HPDE6-E6E7 (cell line): ENCODE data around the gene PRKCZ.
"Not testable (repeated sequence)": the region's sequence is repeated elsewhere in the genome, so short reads cannot be mapped to it uniquely, and the experiment has no call there.

ENCODE experiments used
- DNase-seq: peaks from one replicate; pipeline ENCODE4 v3.0.0; 2011; ENCODE audit warnings: missing footprints; ENCODE audit errors: extremely low spot score

PRKCZ gene

DNA sequence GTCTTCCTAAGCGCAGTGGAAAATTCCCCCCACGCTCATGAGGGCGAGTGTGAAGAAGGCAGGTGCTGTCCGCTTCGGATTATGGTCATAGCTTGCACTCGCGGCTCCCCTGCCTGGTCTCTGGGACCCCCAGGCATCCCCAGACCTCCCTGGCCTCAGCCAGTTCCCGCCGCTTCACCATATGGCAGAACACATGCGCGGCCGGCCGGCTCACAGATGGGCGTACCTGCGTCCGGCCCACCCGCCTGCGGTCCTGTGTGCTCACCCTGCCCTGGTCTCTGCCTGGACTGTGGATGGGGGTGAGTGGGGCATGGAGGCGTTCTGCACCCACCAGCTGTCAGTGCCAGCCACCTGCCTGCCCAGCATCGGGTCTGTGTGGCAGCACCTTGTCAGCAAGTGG lies 34.1 kb downstream of the PRKCZ start:
- no peak for DNase-seq

DNA sequence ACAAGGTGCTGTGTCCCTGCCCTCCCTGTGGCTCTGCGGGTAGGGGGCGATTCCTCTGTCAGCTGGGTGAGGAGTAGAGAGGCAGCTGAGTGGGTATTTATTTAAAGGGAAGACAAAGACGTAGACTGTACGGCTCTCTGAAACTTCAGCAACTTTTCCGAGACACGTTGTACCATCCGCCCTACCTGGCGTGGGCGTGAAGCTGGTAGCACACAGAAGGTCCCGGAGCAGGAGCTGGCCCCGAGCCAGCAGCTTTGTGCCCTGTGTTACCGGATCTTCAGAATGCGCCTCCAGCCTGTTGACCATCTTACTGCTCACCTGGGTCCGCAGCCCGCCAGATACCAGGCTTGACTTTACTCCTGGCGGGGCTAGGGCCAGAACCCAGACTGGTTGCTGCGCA lies 34.9 kb downstream of the PRKCZ start:
- DNase-seq = no peak

DNA sequence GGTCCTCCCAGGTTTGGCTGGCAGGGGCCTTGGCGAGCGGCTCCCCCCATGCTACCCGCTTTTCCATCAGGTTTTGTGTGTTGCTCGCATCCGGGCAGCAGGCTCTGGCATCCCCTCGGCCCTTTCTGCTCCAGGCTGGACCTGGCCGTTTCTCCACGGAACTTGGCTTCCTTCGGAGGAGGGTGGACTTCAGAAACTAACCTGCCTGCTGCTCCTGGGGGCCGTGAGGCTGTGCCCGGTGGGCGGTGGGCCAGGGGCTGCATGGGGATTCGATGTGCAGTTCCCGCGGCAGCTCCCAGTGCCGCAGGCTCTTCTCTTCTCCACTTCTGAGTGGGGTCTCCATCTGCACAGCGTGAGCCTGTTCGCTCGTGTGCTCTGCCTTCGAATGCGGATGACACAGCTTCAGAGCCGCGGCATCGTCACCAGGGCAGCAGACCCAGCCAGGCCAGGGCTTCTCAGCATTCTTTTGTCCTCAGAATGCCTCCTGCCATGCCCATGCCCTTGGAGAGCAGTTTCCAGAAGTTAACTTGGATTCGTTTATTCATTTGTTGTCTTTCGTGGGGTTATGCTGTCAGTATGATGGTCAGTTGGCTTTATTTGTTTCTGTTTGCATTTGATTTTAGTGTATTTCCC lies 36.4 kb downstream of the PRKCZ start:
- no peak for DNase-seq

DNA sequence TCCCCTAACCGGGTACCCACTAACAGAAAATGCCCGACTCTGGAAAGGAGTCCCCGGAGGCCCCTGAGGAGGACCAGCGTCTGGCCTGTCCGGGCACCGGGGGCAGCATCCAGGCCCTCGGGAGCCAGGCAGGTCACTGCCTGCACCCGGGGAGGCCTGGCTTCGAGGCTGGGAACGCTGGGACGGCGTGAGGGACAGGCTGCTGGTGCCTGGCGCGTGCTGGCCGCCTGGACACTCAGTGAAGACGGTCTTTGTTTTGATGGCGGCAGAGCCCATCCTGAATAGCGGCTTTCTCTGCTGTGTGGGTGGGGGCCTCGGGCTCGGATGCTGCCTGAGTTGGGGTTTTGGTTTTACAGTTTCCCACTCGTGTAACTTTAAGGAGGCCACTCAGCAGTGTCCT lies 37.6 kb downstream of the PRKCZ start:
- DNase-seq = no peak

DNA sequence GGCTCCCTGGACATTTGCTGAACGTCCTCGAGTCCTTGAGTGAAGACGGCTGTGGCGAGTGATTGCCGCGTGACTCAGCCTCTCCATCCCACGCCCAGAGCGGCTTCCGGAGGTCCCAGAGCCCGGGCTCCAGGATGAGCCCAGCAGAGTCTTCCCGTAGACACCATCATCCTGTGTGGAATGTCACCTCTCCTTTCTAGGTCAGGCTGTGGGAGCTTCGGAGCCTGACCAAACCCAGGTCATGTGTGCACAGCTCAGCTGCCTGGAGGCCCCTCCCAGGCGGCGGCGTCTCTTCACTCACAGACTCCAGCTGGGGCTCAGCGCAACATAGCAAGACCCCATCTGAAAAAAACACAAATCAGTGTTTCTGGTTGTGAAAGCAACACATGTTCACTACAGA lies 38.2 kb downstream of the PRKCZ start:
- no peak for DNase-seq

DNA sequence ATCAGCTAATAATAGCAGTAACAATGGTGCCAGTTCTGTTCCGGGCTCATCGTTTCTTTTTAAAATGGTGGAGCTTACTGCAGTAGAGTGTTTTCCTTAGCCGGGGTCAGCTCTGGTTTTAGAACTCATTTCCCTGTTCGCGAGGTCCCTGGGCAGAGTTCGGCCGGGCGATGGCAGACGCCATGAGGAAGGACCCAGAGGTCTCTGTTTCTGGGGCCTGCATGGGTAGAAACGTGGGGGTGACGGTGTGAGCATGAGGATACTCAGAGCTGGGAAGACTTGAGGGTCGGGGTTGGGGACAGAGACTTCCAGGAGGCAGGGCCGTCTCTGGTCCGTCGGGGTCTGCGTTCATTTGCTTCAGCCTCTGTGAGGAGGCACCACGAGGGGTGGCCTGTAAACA lies 38.8 kb downstream of the PRKCZ start:
- DNase-seq = no peak

DNA sequence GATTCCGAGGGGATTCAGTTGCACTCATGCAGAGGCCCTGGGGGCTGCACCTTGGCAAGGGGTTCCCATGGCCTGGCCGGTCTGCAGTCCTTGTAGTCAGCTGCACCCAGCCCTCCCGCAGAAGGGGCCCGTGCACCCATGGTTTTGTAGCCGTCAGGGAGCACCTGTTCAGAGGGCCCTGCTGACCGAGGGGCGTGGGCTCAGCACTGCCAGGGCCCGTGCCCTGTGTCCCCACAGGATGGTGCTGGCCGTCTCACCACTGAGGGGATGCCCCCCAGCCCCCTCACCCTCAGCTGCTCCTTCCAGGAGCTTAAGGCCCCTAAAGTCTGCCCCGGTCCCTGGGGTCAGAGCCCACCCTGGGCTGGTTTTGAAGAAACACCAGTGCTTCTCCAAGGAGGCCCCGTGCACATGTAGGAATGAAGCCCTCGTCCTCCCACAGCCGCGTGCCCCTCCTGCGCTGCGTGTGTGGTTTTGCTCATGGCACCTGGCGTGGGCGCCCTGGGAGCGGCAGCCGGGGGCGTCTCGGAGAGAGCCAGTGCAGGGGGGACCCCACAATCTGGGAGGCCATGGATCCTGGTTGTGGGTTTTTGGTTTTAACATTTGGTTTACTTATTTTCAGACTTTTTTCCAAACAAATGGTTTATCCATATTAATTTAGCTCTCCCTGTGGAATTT lies 40.1 kb downstream of the PRKCZ start:
- no peak for DNase-seq

DNA sequence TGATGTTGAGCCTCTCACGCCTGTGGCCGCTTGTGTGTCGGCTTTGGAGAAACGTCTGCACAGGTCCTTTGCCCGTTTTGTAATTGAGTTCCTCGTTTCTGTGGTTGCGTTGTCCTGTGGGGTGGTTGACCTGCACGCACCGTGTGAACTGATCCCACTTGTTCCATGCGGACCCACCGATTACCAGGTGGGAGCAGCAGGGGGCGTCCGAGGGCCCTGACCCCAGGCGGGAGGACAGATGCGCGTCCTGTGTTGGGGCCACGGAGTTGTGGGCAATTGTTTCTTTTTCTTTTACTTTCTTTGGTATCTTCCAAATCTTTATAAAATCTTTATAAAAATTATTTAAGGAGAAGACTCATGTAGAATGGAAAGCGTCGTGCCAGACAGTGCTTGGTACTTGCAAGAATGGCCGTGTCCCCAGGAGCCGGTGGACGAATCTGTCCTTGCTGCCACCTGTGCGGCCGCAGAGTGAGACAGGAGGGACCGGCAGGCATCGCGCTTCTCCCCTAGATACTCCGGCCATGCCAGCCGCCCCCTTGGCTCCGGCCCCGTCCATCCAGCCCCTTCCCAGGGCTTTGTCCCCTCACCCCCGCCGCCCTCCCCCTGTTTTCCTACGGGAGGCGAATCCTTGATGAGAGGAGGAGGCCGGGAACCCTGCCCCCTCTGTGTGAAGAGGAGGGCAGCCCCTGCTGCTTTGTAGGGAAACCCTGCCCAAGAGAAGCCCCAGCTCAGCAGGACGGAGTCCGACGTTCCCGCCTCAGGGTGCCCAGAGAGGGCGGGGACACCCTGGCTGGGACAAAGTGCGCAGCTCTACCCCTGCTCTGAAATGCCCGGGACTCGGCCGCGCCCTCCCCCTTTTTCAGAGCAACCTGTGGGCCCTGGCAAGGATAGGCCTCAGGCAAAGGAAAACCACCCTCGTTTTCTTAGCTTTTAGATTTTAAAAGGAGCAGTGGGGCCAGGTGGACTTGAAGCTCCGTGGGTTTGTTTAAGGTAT lies 41.7 kb downstream of the PRKCZ start:
- no peak for DNase-seq

DNA sequence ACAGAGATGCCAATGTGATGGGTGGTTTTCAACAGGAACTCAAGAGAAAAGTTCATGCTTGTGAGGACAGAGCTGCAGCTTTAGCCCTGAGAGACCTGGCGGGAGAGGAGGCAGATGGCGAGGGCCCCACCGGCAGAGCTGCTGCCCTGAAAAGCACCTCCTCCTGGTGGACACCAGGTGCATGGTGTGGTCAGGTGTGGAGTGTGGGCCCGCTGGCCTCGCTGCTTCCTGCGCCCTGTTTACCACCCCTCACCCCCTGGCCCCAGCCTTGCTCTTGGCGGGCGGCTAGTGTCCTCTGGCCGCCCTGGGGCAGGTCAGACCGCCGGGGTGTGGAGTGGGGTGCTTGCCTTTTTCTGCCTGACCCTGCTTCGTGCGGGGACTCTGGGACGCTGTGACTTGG lies 42.8 kb downstream of the PRKCZ start:
- no peak for DNase-seq

DNA sequence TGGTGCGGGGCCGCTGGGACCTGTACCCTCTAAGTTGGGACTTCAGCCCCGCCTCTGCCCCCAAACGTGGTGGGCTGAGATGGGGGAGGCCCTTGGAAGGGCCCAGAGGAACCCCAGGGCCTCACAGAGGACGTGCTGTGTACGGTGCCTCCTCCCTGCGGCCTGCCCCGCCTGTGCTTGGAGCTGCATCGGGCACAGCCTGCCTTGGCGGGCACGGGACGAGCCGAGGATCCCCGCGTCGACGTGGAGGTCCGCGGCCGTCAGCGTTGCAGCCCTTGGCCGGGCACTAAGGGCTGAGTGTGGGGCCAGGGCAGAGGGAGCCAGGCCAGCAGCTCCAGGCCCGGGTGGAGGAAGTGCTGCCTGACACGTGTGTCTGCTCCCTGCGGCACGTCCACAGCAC lies 43.4 kb downstream of the PRKCZ start:
- DNase-seq = no peak

DNA sequence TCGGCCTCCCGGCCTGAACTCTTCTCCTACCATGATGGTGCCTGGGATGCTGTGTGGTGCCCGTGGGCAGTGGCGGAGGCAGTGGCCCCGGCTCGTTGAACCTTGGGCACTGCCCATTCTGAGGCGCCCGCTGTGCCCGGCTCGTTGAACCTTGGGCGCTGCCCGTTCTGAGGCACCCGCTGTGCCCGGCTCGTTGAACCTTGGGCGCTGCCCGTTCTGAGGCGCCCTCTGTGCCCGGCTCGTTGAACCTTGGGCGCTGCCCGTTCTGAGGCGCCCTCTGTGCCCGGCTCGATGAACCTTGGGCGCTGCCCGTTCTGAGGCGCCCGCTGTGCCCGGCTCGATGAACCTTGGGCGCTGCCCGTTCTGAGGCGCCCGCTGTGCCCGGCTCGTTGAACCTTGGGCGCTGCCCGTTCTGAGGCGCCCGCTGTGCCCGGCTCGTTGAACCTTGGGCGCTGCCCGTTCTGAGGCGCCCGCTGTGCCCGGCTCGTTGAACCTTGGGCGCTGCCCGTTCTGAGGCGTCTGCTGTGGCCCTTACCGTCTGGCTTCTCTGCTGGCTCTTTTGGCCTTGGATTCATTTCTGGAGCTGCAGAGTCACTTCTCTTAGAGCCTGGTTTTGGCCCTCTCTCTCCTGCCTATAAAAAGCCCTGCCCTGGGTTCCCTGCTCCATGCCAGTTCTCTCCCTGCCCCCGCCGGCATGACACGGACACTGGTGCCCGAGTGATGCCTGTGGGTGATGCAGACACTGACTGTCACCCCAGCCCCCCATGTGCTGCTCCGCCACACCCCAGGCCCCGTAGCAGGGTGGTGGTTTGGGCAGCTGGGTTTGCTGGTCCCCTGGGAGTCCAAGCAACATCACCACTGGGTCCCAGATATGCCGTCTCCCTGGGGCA lies 44.3 kb downstream of the PRKCZ start:
- DNase-seq = not testable (repeated sequence)

DNA sequence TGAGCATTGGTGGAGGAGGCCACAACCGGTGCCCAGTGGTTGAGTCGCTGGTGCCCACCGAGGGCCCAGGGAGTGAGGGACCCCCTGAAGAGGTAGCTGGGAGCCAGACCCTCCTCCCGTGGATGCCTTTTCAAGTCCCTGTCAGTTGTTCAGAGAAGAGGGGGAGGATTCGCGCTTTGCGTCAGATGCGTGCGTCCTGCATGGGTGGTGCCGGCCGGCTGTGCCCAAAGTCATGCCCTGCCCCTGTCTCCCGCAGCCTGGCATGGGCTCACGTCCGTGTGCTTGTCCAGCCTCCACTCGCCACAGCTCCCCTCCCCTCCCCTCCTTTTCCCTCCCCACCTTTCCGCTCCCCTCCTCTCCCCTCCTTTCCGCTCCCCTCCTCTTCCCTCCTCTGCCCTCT lies 45.2 kb downstream of the PRKCZ start:
- no peak for DNase-seq

DNA sequence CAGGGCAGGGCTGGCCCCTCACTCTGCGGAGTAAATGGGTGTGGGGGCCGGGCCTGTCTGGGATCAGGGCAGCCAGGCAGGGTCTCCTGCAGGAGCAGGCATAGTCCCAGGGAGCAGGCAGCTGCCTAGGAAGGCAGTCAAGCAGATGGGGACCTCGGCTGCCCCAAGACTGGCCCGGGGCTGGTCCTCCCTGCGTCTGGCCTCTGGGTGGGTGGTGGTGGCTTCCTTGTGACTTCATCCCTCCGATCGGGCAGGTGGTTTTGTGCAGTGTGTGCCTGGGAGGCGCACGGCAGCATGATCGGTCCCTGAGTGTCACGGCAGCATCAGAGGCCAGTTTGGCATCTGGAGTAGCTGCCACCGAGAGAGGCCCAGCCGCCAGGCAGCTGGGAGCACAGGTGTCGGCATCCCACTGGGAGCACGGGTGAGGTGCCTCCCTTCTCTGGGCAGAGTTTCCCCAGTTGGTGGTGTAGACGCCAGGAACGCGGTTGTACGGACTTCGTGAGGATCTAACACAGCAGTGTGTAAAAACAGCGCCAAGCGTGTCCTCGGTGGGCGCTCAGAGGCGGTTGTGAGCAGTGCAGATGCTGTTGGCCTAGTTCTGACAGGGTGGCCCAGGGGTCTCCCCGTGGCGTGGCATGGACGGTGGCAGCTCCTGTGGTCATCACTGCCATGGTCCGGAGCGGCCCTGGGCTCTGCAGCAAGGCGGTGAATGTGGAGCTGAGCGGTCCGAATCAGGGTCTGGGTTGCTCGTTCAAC lies 45.9 kb downstream of the PRKCZ start:
- DNase-seq = no peak

DNA sequence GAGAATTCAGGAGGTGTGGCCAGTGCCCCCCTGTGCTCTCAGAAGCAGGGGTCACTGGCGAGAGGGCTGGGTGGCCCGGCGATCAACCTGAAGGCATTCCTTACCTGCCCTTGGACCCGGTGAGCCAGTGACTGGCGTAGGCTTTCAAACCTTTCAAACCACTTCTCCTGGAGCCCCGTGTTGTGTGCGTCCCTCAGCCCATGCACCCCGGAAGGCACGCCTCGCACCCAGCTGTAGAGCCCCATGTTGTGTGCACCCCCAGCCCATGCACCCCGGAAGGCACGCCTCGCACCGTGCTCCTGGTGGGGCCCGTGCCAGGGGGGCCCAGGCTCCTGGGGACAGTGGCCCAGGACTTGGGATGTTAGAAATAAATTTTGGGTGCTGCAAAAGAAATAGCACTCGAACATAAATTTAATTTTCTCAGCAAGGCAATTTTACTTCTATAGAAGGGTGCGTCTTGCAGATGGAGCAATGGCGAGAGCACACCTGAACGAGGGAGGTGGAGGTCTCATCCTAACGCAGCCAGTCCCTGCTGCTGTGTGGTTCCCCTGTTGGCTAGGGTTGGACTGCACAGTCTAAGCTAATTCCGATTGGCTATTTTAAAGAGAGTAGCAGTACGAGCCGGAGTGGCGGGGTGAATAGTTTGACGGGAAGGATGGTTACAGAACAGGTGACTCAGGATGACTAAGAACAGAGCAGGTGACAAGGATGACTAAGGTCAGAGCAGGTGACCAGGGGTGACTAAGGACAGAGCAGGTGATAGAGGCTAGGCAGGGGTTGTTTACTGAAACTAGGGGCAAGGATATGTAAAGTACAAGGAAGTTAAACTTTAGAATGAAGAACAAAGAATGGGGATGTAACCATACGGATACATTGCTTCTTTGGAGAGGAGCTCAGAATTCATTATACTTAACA lies 47.4 kb downstream of the PRKCZ start:
- no peak for DNase-seq

DNA sequence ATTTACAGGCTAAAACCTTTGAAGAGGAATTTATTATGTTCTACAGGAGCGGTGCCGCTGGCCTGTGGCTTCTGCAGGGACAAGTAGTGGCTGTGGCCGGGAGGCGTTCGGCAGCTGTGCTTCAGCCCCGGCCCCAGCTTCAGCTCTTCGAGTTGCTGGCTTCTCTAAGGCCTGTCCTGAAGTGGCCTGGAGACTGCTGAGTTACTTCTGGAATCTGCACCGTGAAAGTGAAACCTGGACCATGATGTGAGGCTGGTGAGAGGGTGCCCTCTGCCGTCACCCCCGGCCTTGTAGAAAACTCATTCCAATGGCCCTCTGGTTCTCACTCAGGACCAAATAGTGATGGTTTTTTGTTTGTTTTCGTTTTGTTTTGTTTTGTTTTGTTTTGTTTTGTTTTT lies 48.1 kb downstream of the PRKCZ start:
- no peak for DNase-seq

DNA sequence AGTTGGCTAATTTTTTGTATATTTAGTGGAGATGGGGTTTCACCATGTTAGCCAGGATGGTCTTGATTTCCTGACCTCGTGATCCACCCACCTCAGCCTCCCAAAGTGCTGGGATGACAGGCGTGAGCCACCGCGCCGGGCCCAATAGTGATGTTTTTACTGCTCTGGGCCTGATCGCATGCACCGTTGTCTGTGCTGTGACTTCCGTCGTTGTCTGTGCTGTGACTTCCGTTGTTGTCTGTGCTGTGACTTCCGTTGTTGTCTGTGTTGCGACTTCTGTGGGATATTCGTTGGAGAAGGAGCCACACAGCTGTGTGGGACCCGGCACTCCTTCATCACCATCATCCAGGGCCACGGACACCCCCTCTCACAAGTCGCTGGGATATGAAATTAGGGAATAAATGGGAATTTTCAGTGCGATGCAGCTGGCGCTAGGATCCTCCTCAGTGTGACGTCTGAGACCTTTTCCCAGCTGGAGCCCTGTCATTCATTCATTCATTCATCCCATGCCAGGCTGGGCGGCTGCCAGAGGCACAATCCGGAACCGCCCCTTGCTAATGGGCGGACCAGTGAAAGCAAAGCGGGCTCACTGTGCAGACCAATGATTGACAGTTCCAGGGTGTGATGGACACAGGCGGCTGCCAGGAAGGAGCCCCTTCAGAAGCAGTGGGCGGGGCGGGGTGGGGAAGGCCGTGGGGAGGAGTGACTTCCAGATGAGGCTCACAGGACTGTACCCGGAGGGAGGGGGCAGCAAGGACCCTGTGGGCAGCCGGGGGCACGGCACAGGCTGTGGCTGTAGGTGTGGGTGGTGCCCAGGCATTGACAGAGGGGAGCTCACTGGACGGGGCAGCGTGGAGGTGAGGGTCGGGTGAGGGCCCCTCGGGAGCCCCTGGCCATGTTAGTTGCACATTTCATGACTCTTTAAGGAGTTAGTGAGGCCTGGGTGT lies 48.9 kb downstream of the PRKCZ start:
- DNase-seq = no peak

DNA sequence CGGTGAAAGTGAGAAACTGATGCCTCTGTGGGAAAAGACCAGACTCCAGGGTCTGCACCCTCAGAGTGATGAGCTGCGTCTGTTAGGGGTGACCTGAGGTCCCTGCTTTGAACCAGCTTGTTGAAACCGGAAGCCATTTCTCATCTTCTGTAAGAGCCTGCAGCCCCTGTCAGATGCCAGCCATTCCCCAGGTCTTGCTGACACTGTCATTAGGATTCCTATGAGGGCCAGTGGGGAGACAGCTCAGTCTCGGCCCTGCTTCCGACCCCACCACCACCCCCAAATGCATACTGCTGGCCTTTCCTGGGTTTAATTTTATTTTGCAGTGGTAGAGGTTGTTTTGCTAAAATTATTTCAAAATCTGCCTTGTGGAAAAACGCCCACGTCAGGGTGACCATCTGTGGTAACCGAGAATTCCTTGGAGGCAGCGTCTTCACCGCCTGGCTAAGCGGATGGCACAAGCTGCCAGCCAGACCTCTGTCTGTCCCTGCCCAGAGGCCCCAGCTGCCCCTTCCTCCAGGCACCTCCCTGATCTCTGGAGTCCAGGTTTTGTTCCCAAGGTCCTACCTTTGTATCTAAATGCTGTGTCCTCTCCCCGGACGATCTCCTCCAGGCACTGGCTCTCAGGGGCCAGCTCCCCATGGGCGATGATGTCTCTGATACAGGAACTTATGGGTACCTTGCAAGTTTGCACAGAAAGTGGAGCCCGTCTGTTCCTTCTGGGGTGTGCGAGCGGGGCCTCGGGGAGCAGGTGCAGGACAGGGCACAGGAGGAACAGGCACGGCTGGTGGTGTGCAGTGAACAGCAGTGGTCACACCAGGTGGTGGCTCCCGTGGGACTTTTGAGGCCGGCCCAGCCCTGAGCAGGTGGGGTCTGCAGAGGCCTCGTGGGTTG lies 49.9 kb downstream of the PRKCZ start:
- DNase-seq = no peak

DNA sequence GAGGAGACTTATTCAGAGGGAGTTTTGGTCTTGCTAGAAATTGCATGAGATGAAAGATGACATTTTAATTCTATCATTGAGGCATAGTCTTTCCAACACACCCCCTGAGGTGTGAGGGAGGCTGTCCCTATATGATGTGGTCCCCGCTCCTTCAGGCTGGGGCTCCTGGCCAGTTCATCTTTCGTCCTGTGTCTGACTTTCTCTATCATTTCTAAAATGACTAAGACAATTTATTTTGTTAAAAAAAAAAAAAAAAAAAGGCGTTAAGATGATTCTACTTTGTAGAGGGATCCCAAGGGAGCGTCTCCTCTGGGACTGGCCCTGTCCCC lies 50.5 kb downstream of the PRKCZ start:
- no peak for DNase-seq
